Keratinocyte (primary cell): ENCODE measurements around the gene CSNK1G1.

Experiments
- CTCF ChIP-seq, 3 experiments: IDR thresholded peaks in 1 of 3; conservative IDR thresholded peaks in 1 of 3; optimal IDR thresholded peaks in 1 of 3; 2 replicates in 2 of 3; 3 replicates in 1 of 3; pipeline versions ENCODE3 to v1.5.1; 2011; ENCODE audit warnings: low read length in 3 of 3, mild to moderate bottlenecking in 3 of 3, moderate library complexity in 2 of 3, control low read depth in 1 of 3, inconsistent platforms in 1 of 3; ENCODE audit not compliant: insufficient read depth in 2 of 3; ENCODE audit errors: extremely low read depth in 1 of 3
- EZH2 ChIP-seq: IDR thresholded peaks from one replicate; pipeline ENCODE4 v1.6.1; 2012; ENCODE audit warnings: inconsistent platforms, mild to moderate bottlenecking, low read length, moderate library complexity

GRCh38 chr15:64288577-64288976, 67.4 kb downstream of the CSNK1G1 start:
- TF ChIP-seq CTCF (optimal IDR thresholded peaks at IDR 0.05 in 1 of 3, IDR thresholded peaks at IDR 0.05 in 1 of 3, conservative IDR thresholded peaks at IDR 0.05 in 1 of 3; ENCODE audit: extremely low read depth in 1 of 3, insufficient read depth in 2 of 3, low read length in 3 of 3), result no peak
- TF ChIP-seq EZH2, result no peak
